AG20443 (cell line): ENCODE measurements around the gene CCL27.

Source experiments
- DNase-seq: peaks from one replicate; pipeline ENCODE4 v3.0.0; 2012; ENCODE audit warnings: low spot score, mixed read lengths

The CCL27 gene

DNA sequence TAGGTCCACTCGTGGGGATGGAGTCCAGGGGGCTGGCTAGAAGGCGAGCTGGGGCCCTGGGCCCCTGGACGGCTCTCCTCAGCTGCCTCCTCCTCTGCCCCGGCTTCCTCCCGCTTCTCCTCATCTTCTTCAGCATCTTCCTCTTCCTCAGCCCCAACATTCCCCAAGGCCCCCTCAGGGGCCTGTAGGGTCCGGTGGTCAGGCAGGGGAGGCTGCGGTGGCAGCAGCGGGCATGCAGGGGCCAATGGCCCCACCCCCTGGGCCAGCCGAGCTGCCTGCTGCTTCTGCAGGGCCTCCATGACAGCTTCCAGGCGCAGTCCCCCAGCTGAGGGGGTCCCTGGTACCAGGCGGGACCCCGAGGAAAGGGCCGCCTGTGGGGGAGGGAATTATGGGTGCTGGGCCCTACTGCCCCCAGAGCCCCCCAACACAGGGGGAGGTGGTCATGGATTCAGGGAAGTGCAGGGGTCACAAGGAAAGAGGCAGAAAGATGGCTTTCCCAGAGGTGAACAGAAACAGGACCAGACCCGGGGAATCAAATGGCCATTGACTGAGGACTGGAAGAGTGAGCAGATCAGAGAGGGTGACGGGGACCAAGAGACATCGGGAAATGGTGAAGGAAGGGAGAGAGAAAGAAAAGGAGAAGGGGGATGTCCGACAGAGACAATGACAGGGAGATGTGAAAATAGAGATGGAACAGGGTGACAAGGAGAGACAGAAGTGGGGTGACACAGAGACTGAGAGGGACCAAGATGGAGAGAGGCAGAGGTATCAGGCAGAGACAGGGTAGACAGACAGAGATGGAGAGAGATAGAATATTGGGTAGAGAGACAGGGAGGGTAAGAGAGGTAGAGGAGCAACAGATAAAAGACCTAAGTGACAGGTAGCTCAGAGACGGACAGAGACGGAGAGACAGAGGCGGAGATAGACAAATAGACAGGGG is 34.5 kb downstream of the CCL27 start:
- DNase-seq: no peak

DNA sequence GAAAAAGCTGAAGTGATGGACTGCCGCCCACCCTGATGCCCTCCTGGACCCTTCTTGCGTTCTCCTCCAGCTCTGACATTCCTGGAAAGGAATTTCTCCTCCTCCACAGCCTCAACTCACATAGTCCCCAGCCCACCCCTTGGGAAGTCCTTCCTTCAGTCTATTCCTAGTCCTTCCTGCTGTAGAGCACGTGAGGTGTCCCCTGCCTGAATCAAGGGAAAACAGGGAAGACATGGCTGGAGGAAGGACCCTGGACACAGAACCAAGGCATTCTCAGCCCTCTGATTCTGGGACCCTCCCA is 37.3 kb downstream of the CCL27 start:
- no peak for DNase-seq

GRCh38 chr9:34624475-34625185 is 37.8 kb downstream of the CCL27 start:
- no peak for DNase-seq

DNA sequence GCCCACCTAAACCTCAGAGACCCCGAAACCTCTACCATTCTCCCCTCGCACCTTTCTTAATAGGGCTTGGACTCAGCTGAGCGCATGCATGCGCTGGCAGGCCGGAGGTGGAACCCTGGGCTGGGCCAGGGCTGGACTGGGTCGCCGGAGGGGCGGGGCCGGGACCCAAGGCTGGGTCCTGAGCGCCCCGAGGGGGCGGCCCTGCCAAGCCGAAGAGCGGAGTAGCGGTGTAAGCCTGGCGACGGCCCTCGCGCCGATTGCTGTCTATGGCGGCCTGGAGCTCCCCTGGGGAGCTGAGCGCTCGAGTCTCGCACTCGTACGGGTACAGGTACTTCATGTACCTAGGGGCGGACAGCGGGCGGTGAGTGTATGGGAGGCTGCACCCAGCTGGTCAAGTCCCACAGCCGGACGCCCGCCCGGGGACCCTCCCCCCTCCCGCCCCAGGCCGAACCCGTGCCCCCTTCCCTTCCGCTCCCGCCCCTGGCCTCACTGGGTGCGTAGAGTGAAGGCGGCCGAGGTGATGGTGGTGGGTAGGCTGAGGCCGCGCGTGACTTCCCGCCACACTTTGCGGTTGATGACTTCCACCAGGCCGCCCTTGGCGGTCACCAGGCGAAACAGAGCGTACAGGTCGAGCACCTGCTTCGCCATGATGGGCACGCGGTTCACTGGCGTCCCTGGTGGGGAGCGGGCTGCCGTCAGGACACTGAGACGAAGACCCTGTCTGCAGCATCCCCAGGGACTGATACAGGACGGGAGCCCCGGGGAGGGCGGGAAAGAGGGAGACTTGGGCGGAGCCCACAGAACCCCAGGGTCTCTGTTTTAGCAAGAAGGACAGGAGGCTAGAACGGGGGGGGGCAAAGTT is 38.9 kb downstream of the CCL27 start:
- no peak for DNase-seq

- DNase-seq: peak; percentile 97
These were observed 42.1 kb downstream of the CCL27 start, which contains the start of gene DCTN3 for GRCh38 chr9:34620061-34620994. Gene DCTN3 (minus strand): TSS chr9:34620495. CDS start chr9:34620464, 31 bp downstream.

DNA sequence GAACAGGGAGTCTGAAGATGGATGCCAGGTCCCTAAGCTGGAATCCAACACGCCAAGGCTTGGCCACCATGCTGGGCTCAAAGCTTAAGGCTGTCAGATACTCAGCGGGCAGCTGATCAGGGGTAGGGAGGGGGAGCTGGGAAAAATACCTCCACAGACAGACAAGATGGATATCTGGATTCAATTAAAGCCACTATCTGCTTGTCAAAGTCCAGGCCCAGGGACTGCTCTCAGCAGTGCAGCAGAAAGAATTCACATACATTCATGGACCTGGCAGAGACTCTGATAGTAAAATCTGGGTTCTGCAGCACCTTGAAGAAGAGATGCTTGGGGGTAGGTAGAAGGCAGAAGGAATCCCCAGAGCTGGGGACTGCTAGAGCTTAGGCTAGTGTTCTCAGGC is 47.3 kb downstream of the CCL27 start:
- no peak for DNase-seq

GRCh38 chr9:34612788-34613390 is 49.6 kb downstream of the CCL27 start:
- DNase-seq: peak; percentile 88
